ENCODE results near the gene TPM1. TPM values are rescaled to one million over a fixed set of nuclear protein-coding genes. Genes with fewer than 3 reads are reported as not detected.
A peak's percentile ranks its signal among the peaks of the same experiment; 100 is the strongest.
"Not testable (repeated sequence)": the region's sequence is repeated elsewhere in the genome, so short reads cannot be mapped to it uniquely, and the experiment has no call there.

Gene TPM1
- total RNA-seq (22.9 TPM), polyA plus RNA-seq (145 TPM)
- long read RNA-seq, donor 1, partial matches to known transcripts, result 0 of 1 reads
- long read RNA-seq, donor 1, other reads (novel, unspliced or antisense), result 0 of 1 reads
- long read RNA-seq, donor 2, result 0 reads
- long read RNA-seq, donor 3, partial matches to known transcripts, result 0 of 7 reads
- long read RNA-seq, donor 3, other reads (novel, unspliced or antisense), result 0 of 7 reads
- long read RNA-seq, donor 4, partial matches to known transcripts, result 0 of 6 reads
- long read RNA-seq, donor 4, other reads (novel, unspliced or antisense), result 0 of 6 reads
- long read RNA-seq, donor 5, transcript TPM1-206 (9 exons, 1,717 nt), result major isoform, 11 of 40 reads
- long read RNA-seq, donor 5, partial matches to known transcripts, result 16 of 40 reads
- long read RNA-seq, donor 5, other reads (novel, unspliced or antisense), result 0 of 40 reads
- long read RNA-seq, donor 6, partial matches to known transcripts, result 0 of 5 reads
- long read RNA-seq, donor 6, other reads (novel, unspliced or antisense), result 0 of 5 reads
- long read RNA-seq, donor 7, transcript TPM1-207 (10 exons, 1,049 nt), result major isoform, 13 of 19 reads
- long read RNA-seq, donor 7, partial matches to known transcripts, result 0 of 19 reads
- long read RNA-seq, donor 7, other reads (novel, unspliced or antisense), result 0 of 19 reads
- long read RNA-seq, donor 8, partial matches to known transcripts, result 0 of 6 reads
- long read RNA-seq, donor 8, other reads (novel, unspliced or antisense), result 0 of 6 reads
- long read RNA-seq, donor 9, partial matches to known transcripts, result 0 of 4 reads
- long read RNA-seq, donor 9, other reads (novel, unspliced or antisense), result 0 of 4 reads
- long read RNA-seq, donor 10, partial matches to known transcripts, result 0 of 2 reads
- long read RNA-seq, donor 10, other reads (novel, unspliced or antisense), result 0 of 2 reads

GRCh38 chr15:63041974-63042876, at the start of gene TPM1:
TSS of gene TPM1 (plus strand) at chr15:63042747. CDS start at chr15:63042830, 83 bp downstream.
- H3K27ac ChIP-seq (ENCODE audit: low read depth in 1 of 2, low read length in 1 of 2), result no peak within 1 kb of the TSS
- H3K27me3 ChIP-seq (ENCODE audit: control insufficient read depth in 2 of 2, insufficient read depth in 1 of 2, low read length in 1 of 2), result peaks cover 75 to 88% of the 10 kb centered on the region in 2 donors
- peak within 1 kb of the TSS; percentile 3 to 29 for H3K4me3 ChIP-seq (ENCODE audit: low read length in 2 of 2)
- H3K36me3 ChIP-seq (ENCODE audit: control insufficient read depth in 2 of 2, insufficient read depth in 2 of 2, low read length in 1 of 2), result no peaks in the 10 kb centered on the region
- no peaks in the 10 kb centered on the region for H3K4me1 ChIP-seq (ENCODE audit: control insufficient read depth in 2 of 2, insufficient read depth in 2 of 2, low read length in 2 of 2)
- H3K9me3 ChIP-seq (ENCODE audit: control insufficient read depth in 2 of 2, insufficient read depth in 1 of 2, low read length in 1 of 2), result peaks cover 0 to 2% of the 10 kb centered on the region in 2 donors
- WGBS, result 3% methylated on average over 84 of the region's 84 CpGs
- DNase-seq (ENCODE audit: low read depth in 6 of 9, low spot score in 9 of 9), result peak in 1 of 9 donors; percentile 26

- H3K27me3 ChIP-seq (ENCODE audit: control insufficient read depth in 2 of 2, insufficient read depth in 1 of 2, low read length in 1 of 2), result peaks cover 0 to 4% of the 10 kb centered on the region in 2 donors
Measured at GRCh38 chr15:62993066-62993465, 49.5 kb upstream of the TPM1 start.

GRCh38 chr15:62993632-62994031, 48.9 kb upstream of the TPM1 start:
- 98% methylated on average over 4 of the region's 4 CpGs for WGBS
- H3K27me3 ChIP-seq (ENCODE audit: control insufficient read depth in 2 of 2, insufficient read depth in 1 of 2, low read length in 1 of 2); H3K9me3 ChIP-seq (ENCODE audit: control insufficient read depth in 2 of 2, insufficient read depth in 1 of 2, low read length in 1 of 2); H3K4me3 ChIP-seq (ENCODE audit: low read length in 2 of 2); H3K27ac ChIP-seq (ENCODE audit: low read depth in 1 of 2, low read length in 1 of 2); H3K4me1 ChIP-seq (ENCODE audit: control insufficient read depth in 2 of 2, insufficient read depth in 2 of 2, low read length in 2 of 2); DNase-seq (ENCODE audit: low read depth in 6 of 9, low spot score in 9 of 9); H3K36me3 ChIP-seq (ENCODE audit: control insufficient read depth in 2 of 2, insufficient read depth in 2 of 2, low read length in 1 of 2): not testable (repeated sequence)

More at GRCh38 chr15:62993066-62993465, 49.5 kb upstream of the TPM1 start:
- Histone ChIP-seq H3K4me1 (ENCODE audit: control insufficient read depth in 2 of 2, insufficient read depth in 2 of 2, low read length in 2 of 2) (no peaks in the 10 kb centered on the region), H3K4me3 (ENCODE audit: low read length in 2 of 2) (no peak overlapping the region), H3K9me3 (ENCODE audit: control insufficient read depth in 2 of 2, insufficient read depth in 1 of 2, low read length in 1 of 2) (no peaks in the 10 kb centered on the region), H3K27ac (ENCODE audit: low read depth in 1 of 2, low read length in 1 of 2) (no peak overlapping the region), H3K36me3 (ENCODE audit: control insufficient read depth in 2 of 2, insufficient read depth in 2 of 2, low read length in 1 of 2) (no peaks in the 10 kb centered on the region)
- WGBS, result 91% methylated on average over 7 of the region's 7 CpGs
- DNase-seq (ENCODE audit: low read depth in 6 of 9, low spot score in 9 of 9), result no peak

GRCh38 chr15:62994439-62994838, 48.1 kb upstream of the TPM1 start:
- Histone ChIP-seq H3K27ac (ENCODE audit: low read depth in 1 of 2, low read length in 1 of 2) (no peak overlapping the region), H3K4me1 (ENCODE audit: control insufficient read depth in 2 of 2, insufficient read depth in 2 of 2, low read length in 2 of 2) (no peaks in the 10 kb centered on the region), H3K27me3 (ENCODE audit: control insufficient read depth in 2 of 2, insufficient read depth in 1 of 2, low read length in 1 of 2) (peaks cover 0 to 3% of the 10 kb centered on the region in 2 donors), H3K36me3 (ENCODE audit: control insufficient read depth in 2 of 2, insufficient read depth in 2 of 2, low read length in 1 of 2) (no peaks in the 10 kb centered on the region), H3K4me3 (ENCODE audit: low read length in 2 of 2) (no peak overlapping the region), H3K9me3 (ENCODE audit: control insufficient read depth in 2 of 2, insufficient read depth in 1 of 2, low read length in 1 of 2) (no peaks in the 10 kb centered on the region)
- no peak for DNase-seq (ENCODE audit: low read depth in 6 of 9, low spot score in 9 of 9)
- WGBS, result 89% methylated on average over 4 of the region's 4 CpGs

- H3K9me3 ChIP-seq (ENCODE audit: control insufficient read depth in 2 of 2, insufficient read depth in 1 of 2, low read length in 1 of 2), result no peaks in the 10 kb centered on the region
- H3K4me1 ChIP-seq (ENCODE audit: control insufficient read depth in 2 of 2, insufficient read depth in 2 of 2, low read length in 2 of 2), result no peaks in the 10 kb centered on the region
- WGBS, result 88% methylated on average over 3 of the region's 3 CpGs
- H3K36me3 ChIP-seq (ENCODE audit: control insufficient read depth in 2 of 2, insufficient read depth in 2 of 2, low read length in 1 of 2), result no peaks in the 10 kb centered on the region
- H3K27me3 ChIP-seq (ENCODE audit: control insufficient read depth in 2 of 2, insufficient read depth in 1 of 2, low read length in 1 of 2), result peaks cover 0 to 7% of the 10 kb centered on the region in 2 donors
- H3K27ac ChIP-seq (ENCODE audit: low read depth in 1 of 2, low read length in 1 of 2), result no peak overlapping the region
- no peak overlapping the region for H3K4me3 ChIP-seq (ENCODE audit: low read length in 2 of 2)
- no peak for DNase-seq (ENCODE audit: low read depth in 6 of 9, low spot score in 9 of 9)
Measured at GRCh38 chr15:62994975-62995681, 47.4 kb upstream of the TPM1 start.

GRCh38 chr15:62997441-62997840, 45.1 kb upstream of the TPM1 start:
- no peak for DNase-seq (ENCODE audit: low read depth in 6 of 9, low spot score in 9 of 9)
- H3K27ac ChIP-seq (ENCODE audit: low read depth in 1 of 2, low read length in 1 of 2), result no peak overlapping the region
- H3K27me3 ChIP-seq (ENCODE audit: control insufficient read depth in 2 of 2, insufficient read depth in 1 of 2, low read length in 1 of 2), result peaks cover 0 to 7% of the 10 kb centered on the region in 2 donors
- no peaks in the 10 kb centered on the region for H3K36me3 ChIP-seq (ENCODE audit: control insufficient read depth in 2 of 2, insufficient read depth in 2 of 2, low read length in 1 of 2)
- no peak overlapping the region for H3K4me3 ChIP-seq (ENCODE audit: low read length in 2 of 2)
- WGBS, result 98% methylated on average over 3 of the region's 3 CpGs
- no peaks in the 10 kb centered on the region for H3K4me1 ChIP-seq (ENCODE audit: control insufficient read depth in 2 of 2, insufficient read depth in 2 of 2, low read length in 2 of 2)
- no peaks in the 10 kb centered on the region for H3K9me3 ChIP-seq (ENCODE audit: control insufficient read depth in 2 of 2, insufficient read depth in 1 of 2, low read length in 1 of 2)

- H3K9me3 ChIP-seq (ENCODE audit: control insufficient read depth in 2 of 2, insufficient read depth in 1 of 2, low read length in 1 of 2), result no peaks in the 10 kb centered on the region
- H3K36me3 ChIP-seq (ENCODE audit: control insufficient read depth in 2 of 2, insufficient read depth in 2 of 2, low read length in 1 of 2), result no peaks in the 10 kb centered on the region
- peaks cover 0 to 7% of the 10 kb centered on the region in 2 donors for H3K27me3 ChIP-seq (ENCODE audit: control insufficient read depth in 2 of 2, insufficient read depth in 1 of 2, low read length in 1 of 2)
- H3K4me3 ChIP-seq (ENCODE audit: low read length in 2 of 2), result no peak overlapping the region
- no peak for DNase-seq (ENCODE audit: low read depth in 6 of 9, low spot score in 9 of 9)
- 97% methylated on average over 6 of the region's 6 CpGs for WGBS
- H3K27ac ChIP-seq (ENCODE audit: low read depth in 1 of 2, low read length in 1 of 2), result no peak overlapping the region
- no peaks in the 10 kb centered on the region for H3K4me1 ChIP-seq (ENCODE audit: control insufficient read depth in 2 of 2, insufficient read depth in 2 of 2, low read length in 2 of 2)
Measured at GRCh38 chr15:62998262-62998890, 44.2 kb upstream of the TPM1 start.

- Histone ChIP-seq H3K27me3 (ENCODE audit: control insufficient read depth in 2 of 2, insufficient read depth in 1 of 2, low read length in 1 of 2) (peaks cover 0 to 7% of the 10 kb centered on the region in 2 donors), H3K9me3 (ENCODE audit: control insufficient read depth in 2 of 2, insufficient read depth in 1 of 2, low read length in 1 of 2) (no peaks in the 10 kb centered on the region), H3K4me1 (ENCODE audit: control insufficient read depth in 2 of 2, insufficient read depth in 2 of 2, low read length in 2 of 2) (no peaks in the 10 kb centered on the region), H3K36me3 (ENCODE audit: control insufficient read depth in 2 of 2, insufficient read depth in 2 of 2, low read length in 1 of 2) (no peaks in the 10 kb centered on the region), H3K4me3 (ENCODE audit: low read length in 2 of 2) (no peak overlapping the region), H3K27ac (ENCODE audit: low read depth in 1 of 2, low read length in 1 of 2) (no peak overlapping the region)
- 98% methylated on average over 4 of the region's 4 CpGs for WGBS
- DNase-seq (ENCODE audit: low read depth in 6 of 9, low spot score in 9 of 9), result no peak
Measured at GRCh38 chr15:62999178-62999577, 43.4 kb upstream of the TPM1 start.
